ENCODE measurements around the gene PTOV1. TPM values are rescaled to one million over a fixed set of nuclear protein-coding genes. Genes with fewer than 3 reads are reported as not detected.

Gene PTOV1
- total RNA-seq, 2 experiments from 2014 or later, result 105 to 124 TPM

DNA sequence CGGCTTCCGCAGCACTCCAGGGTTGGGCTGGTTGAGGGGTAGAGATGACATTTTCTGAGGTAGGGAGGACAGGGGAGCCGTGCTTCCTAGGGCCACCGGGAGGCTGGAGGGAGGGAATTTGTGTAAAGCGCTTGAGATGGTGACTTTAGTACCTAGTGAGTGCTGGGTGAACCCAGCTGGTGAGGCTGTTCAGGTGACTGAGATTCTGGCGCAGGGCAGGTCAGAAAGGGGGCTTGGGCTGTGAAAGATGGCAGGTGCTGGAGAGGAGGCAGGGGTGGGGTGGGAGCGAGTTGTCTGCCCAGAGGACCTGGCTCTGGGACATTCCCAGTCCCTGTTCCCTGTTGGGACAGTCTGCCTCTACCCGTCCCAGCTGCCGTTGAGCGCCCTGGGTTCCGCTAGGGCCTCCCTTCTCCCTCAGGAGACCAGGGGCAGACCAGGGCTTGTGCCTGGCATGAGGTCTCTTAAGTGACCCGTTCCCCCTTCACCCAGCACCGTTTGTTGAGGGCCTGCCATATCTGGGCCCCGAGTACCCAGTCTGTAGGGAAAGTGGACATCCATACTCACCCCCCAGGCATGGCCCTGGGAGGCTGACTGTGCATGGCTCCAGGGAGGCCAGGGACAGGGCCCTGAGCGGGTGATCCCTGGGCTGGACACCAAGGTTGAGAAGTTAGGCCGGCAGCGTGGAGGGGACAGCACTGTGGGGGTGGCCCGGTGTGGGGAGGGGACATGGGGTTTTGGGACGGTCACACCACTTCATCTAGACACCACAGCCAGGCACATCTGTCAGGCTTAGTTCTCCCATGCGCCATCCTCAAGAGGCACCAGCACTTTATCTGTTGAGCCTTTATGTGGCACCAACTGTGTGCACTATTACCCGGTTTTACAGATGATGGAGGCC is 5.0 kb downstream of the PTOV1 start:
- ChIA-PET CTCF (ENCODE audit: unreplicated experiment) (no interaction called here), POLR2A (no interaction called here)
- H3K4me1 ChIP-seq (ENCODE audit: insufficient read depth, low read length, poor library complexity, severe bottlenecking), result peaks cover 21% of the 10 kb centered on the region
- TF ChIP-seq CTCF (conservative IDR thresholded peaks at IDR 0.05; ENCODE audit: low read length), result no peak
- no peak for TF ChIP-seq EZH2phosphoT487 (IDR thresholded peaks at IDR 0.05; ENCODE audit: borderline replicate concordance, low read depth, low read length)
- intact Hi-C loops (cut with micrococcal nuclease; ENCODE audit: unreplicated experiment), result no loop called here
- H3K36me3 ChIP-seq (ENCODE audit: insufficient read depth, low read length), result peaks cover 75% of the 10 kb centered on the region
- H3K27ac ChIP-seq (ENCODE audit: low read depth, low read length, poor library complexity, severe bottlenecking), result no peak overlapping the region
- H3K4me2 ChIP-seq (ENCODE audit: low read length), result no peak overlapping the region
- H4K20me1 ChIP-seq (ENCODE audit: insufficient read depth, low read length), result peaks cover 20% of the 10 kb centered on the region
- H3K4me3 ChIP-seq (ENCODE audit: low read depth, low read length, poor library complexity, severe bottlenecking), result no peak overlapping the region
- BruUV-seq (replicated peaks), result no TSS peak
- no peak overlapping the region for H2AFZ ChIP-seq (ENCODE audit: low read length)
- peaks cover 24% of the 10 kb centered on the region for H3K79me2 ChIP-seq (ENCODE audit: insufficient read depth, low read depth, low read length)
- H3K9me2 ChIP-seq (ENCODE audit: insufficient read depth, low read length), result no peaks in the 10 kb centered on the region
- no peak for DNase-seq (ENCODE audit: low spot score)
- no peaks in the 10 kb centered on the region for H3K9me3 ChIP-seq (ENCODE audit: low read length)

DNA sequence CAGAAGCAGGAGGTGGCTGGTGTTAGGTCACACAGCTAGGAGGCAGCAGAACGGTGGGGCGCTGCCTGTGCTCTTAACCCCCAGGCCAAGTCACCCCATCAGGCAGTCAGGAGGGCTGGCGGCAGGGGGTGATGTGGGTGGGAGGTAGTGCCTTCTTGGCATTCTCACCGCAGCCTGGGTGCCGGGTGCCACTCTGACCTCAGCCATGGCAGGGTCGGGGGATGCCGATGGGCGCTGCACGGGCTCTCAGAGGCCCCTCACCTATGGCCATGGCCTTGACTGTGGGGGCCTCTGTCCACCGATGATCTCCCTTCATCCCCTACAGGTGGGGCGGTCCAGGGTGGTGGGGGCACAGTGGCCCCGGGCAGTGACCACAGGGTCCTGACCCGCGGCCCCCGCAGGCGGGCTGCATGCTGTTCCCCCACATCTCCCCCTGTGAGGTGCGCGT is 5.6 kb downstream of the PTOV1 start:
- H3K36me3 ChIP-seq (ENCODE audit: insufficient read depth, low read length), result peaks cover 82% of the 10 kb centered on the region
- H3K9me3 ChIP-seq (ENCODE audit: low read length), result no peaks in the 10 kb centered on the region
- no peaks in the 10 kb centered on the region for H3K9me2 ChIP-seq (ENCODE audit: insufficient read depth, low read length)
- no TSS peak for BruUV-seq (replicated peaks)
- H4K20me1 ChIP-seq (ENCODE audit: insufficient read depth, low read length), result peaks cover 20% of the 10 kb centered on the region
- DNase-seq (ENCODE audit: low spot score), result no peak
- H3K4me1 ChIP-seq (ENCODE audit: insufficient read depth, low read length, poor library complexity, severe bottlenecking), result peaks cover 21% of the 10 kb centered on the region
- no peak overlapping the region for H3K4me2 ChIP-seq (ENCODE audit: low read length)
- intact Hi-C loops (cut with micrococcal nuclease; ENCODE audit: unreplicated experiment), result no loop called here
- no peak overlapping the region for H3K4me3 ChIP-seq (ENCODE audit: low read depth, low read length, poor library complexity, severe bottlenecking)
- POLR2A ChIA-PET, result no interaction called here
- TF ChIP-seq EZH2phosphoT487 (IDR thresholded peaks at IDR 0.05; ENCODE audit: borderline replicate concordance, low read depth, low read length), result no peak
- TF ChIP-seq CTCF (conservative IDR thresholded peaks at IDR 0.05; ENCODE audit: low read length), result no peak
- H3K27ac ChIP-seq (ENCODE audit: low read depth, low read length, poor library complexity, severe bottlenecking), result no peak overlapping the region
- peaks cover 24% of the 10 kb centered on the region for H3K79me2 ChIP-seq (ENCODE audit: insufficient read depth, low read depth, low read length)
- CTCF ChIA-PET (ENCODE audit: unreplicated experiment), result no interaction called here
- H2AFZ ChIP-seq (ENCODE audit: low read length), result no peak overlapping the region
